Esophagus muscularis mucosa (tissue), 4 donors: Measurements from ENCODE around the gene HLA-E.

Experiments
- EP300 ChIP-seq: sonication (generic); formaldehyde crosslinking; IDR thresholded peaks from one replicate; pipeline ENCODE4 v1.6.1; 2017; ENCODE audit warnings: antibody characterized with exemption
- POLR2A ChIP-seq: fragments of 450-650 bp; IDR thresholded peaks from one replicate; pipeline ENCODE4 v1.6.1; 2017; ENCODE audit warnings: antibody characterized with exemption, moderate library complexity, mild to moderate bottlenecking, low read depth
- POLR2AphosphoS5 ChIP-seq, 2 donors: sonication (generic); formaldehyde crosslinking; IDR thresholded peaks; one replicate each; pipeline ENCODE4 v1.6.1; 2017; ENCODE audit warnings: antibody characterized with exemption in 2 of 2
- TF ChIP-seq, protein P1 (sequence below), 3 experiments: fragments of 200-600 bp in 2 of 3; fragments of 450-650 bp in 1 of 3; sonication (generic) in 2 of 3; IDR thresholded peaks; one replicate each; pipeline ENCODE4 v1.5.1; 2017 to 2019; ENCODE audit warnings: antibody characterized with exemption in 3 of 3, mild to moderate bottlenecking in 2 of 3, moderate library complexity in 1 of 3

DNA sequence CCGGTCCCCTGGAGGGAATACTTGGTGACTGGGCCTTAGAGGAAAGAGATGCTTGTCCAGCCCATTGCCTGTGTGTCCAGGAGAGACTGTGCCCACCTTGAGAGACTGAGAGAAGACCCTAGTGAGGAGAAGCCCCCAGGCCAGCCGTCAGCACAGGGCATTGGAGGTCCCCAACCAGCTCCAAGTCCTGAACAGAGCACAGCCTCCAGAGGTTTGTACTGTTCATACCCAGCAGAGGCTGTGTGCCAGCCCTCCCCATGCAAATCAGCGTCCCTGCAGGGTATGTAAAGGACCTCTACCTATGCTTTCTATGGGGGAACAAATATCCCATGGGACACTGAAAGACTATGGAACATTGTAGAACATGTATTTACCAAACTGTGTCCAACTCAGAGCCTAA lies 8.4 kb downstream of the HLA-E start:
- TF ChIP-seq, protein P1, sequence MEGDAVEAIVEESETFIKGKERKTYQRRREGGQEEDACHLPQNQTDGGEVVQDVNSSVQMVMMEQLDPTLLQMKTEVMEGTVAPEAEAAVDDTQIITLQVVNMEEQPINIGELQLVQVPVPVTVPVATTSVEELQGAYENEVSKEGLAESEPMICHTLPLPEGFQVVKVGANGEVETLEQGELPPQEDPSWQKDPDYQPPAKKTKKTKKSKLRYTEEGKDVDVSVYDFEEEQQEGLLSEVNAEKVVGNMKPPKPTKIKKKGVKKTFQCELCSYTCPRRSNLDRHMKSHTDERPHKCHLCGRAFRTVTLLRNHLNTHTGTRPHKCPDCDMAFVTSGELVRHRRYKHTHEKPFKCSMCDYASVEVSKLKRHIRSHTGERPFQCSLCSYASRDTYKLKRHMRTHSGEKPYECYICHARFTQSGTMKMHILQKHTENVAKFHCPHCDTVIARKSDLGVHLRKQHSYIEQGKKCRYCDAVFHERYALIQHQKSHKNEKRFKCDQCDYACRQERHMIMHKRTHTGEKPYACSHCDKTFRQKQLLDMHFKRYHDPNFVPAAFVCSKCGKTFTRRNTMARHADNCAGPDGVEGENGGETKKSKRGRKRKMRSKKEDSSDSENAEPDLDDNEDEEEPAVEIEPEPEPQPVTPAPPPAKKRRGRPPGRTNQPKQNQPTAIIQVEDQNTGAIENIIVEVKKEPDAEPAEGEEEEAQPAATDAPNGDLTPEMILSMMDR (IDR thresholded peaks at IDR 0.05) = no peak
- TF ChIP-seq POLR2A (no peak), EP300 (no peak), POLR2AphosphoS5 (IDR thresholded peaks at IDR 0.05) (no peak)
